Neural crest cell (in vitro differentiated cells): Measurements from ENCODE around the gene PSD. TPM values are rescaled to one million over a fixed set of nuclear protein-coding genes. Genes with fewer than 3 reads are reported as not detected.

Experiments used
- DNase-seq: peaks from one replicate; pipeline ENCODE4 v3.0.0; 2021; ENCODE audit warnings: low read depth, mixed read lengths, low spot score
- H3K27ac Mint-ChIP-seq: one replicate; pipeline ENCODE4 v1.8.0; 2021; ENCODE audit warnings: mild to moderate bottlenecking, mixed read lengths; ENCODE audit not compliant: unreplicated experiment
- H3K27me3 Mint-ChIP-seq: 2 replicates; pipeline ENCODE4 v1.8.0; 2021; ENCODE audit warnings: low read depth, mild to moderate bottlenecking, mixed read lengths
- H3K36me3 Mint-ChIP-seq: 2 replicates; pipeline ENCODE4 v1.8.0; 2021; ENCODE audit warnings: low read depth, mild to moderate bottlenecking, mixed read lengths
- H3K4me1 Mint-ChIP-seq: 2 replicates; pipeline ENCODE4 v1.8.0; 2021; ENCODE audit warnings: mixed read lengths
- H3K4me3 Mint-ChIP-seq: one replicate; pipeline ENCODE4 v1.8.0; 2021; ENCODE audit warnings: mild to moderate bottlenecking, mixed read lengths
- H3K9me3 Mint-ChIP-seq: 2 replicates; pipeline ENCODE4 v1.8.0; 2021; ENCODE audit warnings: mixed read lengths
- CTCF ChIP-seq: fragments of 200-600 bp; sonication (generic); conservative IDR thresholded peaks from 2 replicates; pipeline ENCODE4 v1.5.0; 2021; ENCODE audit warnings: antibody characterized with exemption, mild to moderate bottlenecking
- total RNA-seq: library from RNA; stranded (reverse); gene quantifications from 2 replicates; pipeline ENCODE4 v1.2.1, GENCODE V29; 2021

The PSD gene
- total RNA-seq, 1 donor from 2014 or later, result 37.4 TPM

- Mint-ChIP-seq H3K27me3 (peaks cover 11% of the 10 kb centered on the region), H3K27ac (no peak overlapping the region), H3K4me3 (no peak overlapping the region), H3K4me1 (peaks cover 79% of the 10 kb centered on the region), H3K36me3 (no peaks in the 10 kb centered on the region), H3K9me3 (no peaks in the 10 kb centered on the region)
- no peak for TF ChIP-seq CTCF
- DNase-seq, result no peak
Observed at GRCh38 chr10:102416695-102417094, 1.9 kb downstream of the PSD start.

- DNase-seq, result no peak
- Mint-ChIP-seq H3K27me3 (peaks cover 14% of the 10 kb centered on the region), H3K9me3 (no peaks in the 10 kb centered on the region), H3K4me3 (peak overlapping the region; percentile 71), H3K4me1 (peaks cover 83% of the 10 kb centered on the region), H3K27ac (no peak overlapping the region), H3K36me3 (no peaks in the 10 kb centered on the region)
- no peak for TF ChIP-seq CTCF
Observed at GRCh38 chr10:102416283-102416682, 2.3 kb downstream of the PSD start.

- DNase-seq, result no peak
- Mint-ChIP-seq H3K36me3 (no peaks in the 10 kb centered on the region), H3K27ac (peak overlapping the region; percentile 69), H3K27me3 (peaks cover 13% of the 10 kb centered on the region), H3K4me3 (peak overlapping the region; percentile 74), H3K4me1 (peaks cover 80% of the 10 kb centered on the region), H3K9me3 (no peaks in the 10 kb centered on the region)
- TF ChIP-seq CTCF, result no peak
Observed at GRCh38 chr10:102414749-102415148, 3.8 kb downstream of the PSD start.

- Mint-ChIP-seq H3K9me3 (no peaks in the 10 kb centered on the region), H3K4me1 (peaks cover 79% of the 10 kb centered on the region), H3K27me3 (peaks cover 13% of the 10 kb centered on the region), H3K36me3 (no peaks in the 10 kb centered on the region), H3K4me3 (peak overlapping the region; percentile 74), H3K27ac (peak overlapping the region; percentile 69)
- no peak for DNase-seq
- TF ChIP-seq CTCF, result no peak
Observed at GRCh38 chr10:102413806-102414561, 4.6 kb downstream of the PSD start.

- H3K4me1 Mint-ChIP-seq, result peaks cover 77% of the 10 kb centered on the region
Observed at GRCh38 chr10:102413053-102413705, 5.4 kb downstream of the PSD start.

More at GRCh38 chr10:102413053-102413705, 5.4 kb downstream of the PSD start:
- H3K27me3 Mint-ChIP-seq, result peaks cover 16% of the 10 kb centered on the region
- peak overlapping the region; percentile 95 for H3K27ac Mint-ChIP-seq
- H3K9me3 Mint-ChIP-seq, result no peaks in the 10 kb centered on the region
- no peaks in the 10 kb centered on the region for H3K36me3 Mint-ChIP-seq
- no peak for TF ChIP-seq CTCF
- peak; percentile 67 for DNase-seq
- H3K4me3 Mint-ChIP-seq, result peak overlapping the region; percentile 73
